NCI-H1694 (cell line): ENCODE measurements around the gene EIF1B.
"Not testable (repeated sequence)": the region's sequence is repeated elsewhere in the genome, so short reads cannot be mapped to it uniquely, and the experiment has no call there.

Source experiments
- DNase-seq: peaks from one replicate; lab custom pipeline; 2025; lab: John Stamatoyannopoulos, UW

Gene EIF1B

DNA sequence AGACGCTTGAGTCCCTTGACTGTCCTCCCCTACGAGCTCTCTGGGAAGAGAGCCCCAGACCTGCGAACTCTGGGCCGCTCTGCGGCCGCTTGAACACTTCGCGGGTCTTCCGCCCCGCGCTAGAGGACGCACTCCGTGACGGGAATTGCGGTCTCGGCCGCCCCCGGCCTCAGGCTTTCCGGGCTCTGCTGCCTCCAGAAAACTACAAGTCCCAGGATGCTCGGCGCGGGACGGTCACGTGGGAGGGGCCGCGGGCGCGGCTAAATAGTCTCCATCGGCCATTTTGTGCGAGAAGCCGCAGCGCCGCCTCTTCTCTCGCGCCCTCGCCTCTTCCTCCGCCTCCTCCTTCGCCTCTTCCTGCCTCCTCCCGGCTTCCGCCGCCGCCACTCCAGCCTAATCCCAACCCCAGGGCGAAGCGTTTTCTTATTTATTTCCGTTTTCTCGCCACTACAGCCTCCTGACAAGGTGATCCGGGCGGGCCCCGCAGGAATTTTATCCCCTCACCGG lies at the start of gene EIF1B:
Gene EIF1B, plus strand, starts transcription at position 290 of the 507 bp plus-strand sequence. CDS start 235 bp downstream, outside the sequence.
- peak; percentile 64 for DNase-seq

DNA sequence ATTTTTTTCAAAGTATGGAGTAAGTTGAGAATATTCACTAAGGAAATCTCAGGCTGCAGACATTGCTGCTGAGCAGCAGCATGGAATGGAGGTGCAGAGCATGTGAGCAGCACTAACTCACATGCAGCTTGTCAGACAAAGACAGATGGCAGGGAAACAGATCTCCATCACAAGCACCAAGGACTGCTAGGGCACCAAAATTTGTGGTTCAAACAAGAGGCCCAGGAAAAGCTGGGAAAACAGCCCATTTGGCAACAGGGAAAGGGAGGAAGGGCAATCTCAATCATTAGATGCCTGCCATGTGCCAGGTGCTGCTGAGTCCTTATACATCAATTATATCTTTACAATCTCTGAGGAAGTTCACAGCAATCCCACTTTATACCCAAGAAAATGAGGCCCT lies 47.2 kb upstream of the EIF1B start:
- DNase-seq = no peak

GRCh38 chr3:40264451-40264850 lies 45.1 kb upstream of the EIF1B start:
- DNase-seq = no peak

DNA sequence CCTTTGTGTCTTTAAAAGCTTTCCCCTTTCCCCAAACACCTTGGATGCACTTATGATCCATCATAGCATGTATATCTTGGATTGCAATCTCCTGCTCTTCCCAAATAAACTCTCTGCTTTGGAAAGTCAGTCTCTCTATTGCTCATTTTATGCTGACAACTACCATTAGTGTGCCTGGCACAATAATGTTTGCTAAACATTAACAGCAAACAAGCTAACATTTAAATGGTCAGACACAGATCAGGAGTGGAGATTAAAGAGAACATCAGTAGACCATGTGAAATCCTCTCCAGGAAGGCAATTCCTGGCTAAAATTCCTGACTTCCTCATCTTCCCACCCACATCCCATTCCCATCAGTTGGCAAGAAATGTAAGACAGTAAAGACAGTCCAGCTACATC lies 44.3 kb upstream of the EIF1B start:
- DNase-seq = no peak

DNA sequence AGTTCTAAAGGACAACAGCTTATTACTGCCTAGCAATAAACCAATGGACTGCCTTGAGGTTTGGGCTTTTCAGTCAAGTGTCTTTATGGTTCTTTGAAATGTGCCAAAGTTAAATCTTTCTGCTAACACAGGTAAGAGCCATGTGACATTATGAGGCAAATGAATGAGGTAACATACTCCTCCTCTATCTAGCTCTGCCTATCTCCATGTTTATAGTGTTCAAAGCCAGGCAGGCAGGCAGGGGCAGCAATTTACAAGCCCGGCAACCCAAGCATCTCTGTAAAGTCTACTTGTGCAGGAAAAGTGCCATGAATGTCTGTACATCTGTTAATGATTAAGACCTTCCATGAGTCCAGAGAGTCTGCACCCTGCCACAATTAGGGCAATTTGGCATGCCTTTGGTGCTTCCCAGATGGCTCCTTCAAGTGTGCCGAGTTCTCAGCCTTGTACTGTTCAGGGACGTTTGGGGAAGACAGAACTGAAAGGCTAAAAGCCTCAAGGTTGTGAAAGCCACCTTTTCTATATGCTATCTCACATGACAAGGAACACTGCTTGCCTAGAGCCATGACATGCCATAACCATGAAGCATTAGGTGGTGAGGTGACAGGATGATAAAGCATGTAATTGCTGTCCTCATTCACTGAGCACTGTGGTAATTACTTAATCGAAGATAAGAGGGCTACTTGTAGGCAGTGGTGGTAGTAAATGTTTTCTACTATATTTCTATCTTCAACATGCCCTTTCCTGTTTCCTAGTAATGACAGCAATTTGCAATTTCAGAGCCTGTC lies 41.4 kb upstream of the EIF1B start:
- DNase-seq = no peak

GRCh38 chr3:40268802-40269524 lies 40.5 kb upstream of the EIF1B start:
- DNase-seq = no peak

- DNase-seq = no peak
These were observed 30.7 kb upstream of the EIF1B start for GRCh38 chr3:40278791-40279190.

DNA sequence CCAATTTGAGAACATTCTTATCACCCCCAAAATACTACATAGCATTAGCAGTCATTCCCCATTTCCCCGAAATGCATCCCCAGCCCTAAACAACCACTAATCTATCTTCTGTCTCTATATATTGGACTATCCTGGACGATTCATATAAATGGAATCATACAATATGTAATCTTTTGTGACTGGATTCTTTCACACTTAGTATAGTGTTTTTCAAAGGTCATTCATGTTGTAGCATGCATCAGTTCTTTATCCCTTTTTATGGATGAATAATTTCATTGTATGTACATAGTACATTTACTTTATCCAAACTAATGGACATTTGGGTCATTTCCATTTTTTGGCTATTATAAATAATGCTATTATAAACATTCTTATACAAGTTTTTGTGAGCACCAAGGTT lies 27.5 kb upstream of the EIF1B start:
- DNase-seq = no peak

- DNase-seq = not testable (repeated sequence)
These were observed 26.4 kb upstream of the EIF1B start for GRCh38 chr3:40283057-40283456.

- no peak for DNase-seq
These were observed 22.3 kb upstream of the EIF1B start for GRCh38 chr3:40287248-40287647.

GRCh38 chr3:40290396-40290795 lies 19.1 kb upstream of the EIF1B start:
- no peak for DNase-seq

- DNase-seq = no peak
These were observed 18.0 kb upstream of the EIF1B start for GRCh38 chr3:40291471-40291870.

- no peak for DNase-seq
These were observed 16.7 kb upstream of the EIF1B start for GRCh38 chr3:40292637-40293349.

- no peak for DNase-seq
These were observed 15.1 kb upstream of the EIF1B start for GRCh38 chr3:40294434-40294833.

- no peak for DNase-seq
These were observed 11.4 kb upstream of the EIF1B start for GRCh38 chr3:40298075-40298474.

DNA sequence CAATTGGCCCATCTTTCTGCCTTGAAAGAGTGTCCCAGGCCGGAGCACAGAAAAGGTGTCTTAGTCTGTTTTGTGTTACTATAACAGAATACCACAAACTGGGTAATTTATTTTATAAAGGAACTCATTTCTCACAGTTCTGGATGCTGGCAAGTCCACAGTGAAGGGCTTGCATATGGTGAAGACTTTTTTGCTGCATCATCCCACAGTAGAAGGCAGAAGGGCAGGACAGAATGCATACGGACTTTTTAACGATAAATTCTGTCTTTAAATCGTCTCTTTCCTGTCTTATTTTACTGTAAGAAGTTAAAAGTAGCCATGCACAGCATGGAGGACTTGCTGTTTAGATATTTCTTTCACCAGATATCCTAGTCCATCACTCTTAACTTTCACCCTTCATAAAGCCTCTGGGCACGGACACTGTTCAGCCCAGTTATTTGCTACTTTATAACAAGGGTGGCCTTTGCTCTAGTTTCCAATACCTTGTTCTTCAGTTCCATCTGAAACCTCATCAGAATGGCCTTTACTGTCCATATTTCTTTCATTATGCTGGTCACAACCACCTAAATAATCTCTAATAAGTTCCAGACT lies 10.3 kb upstream of the EIF1B start:
- no peak for DNase-seq

DNA sequence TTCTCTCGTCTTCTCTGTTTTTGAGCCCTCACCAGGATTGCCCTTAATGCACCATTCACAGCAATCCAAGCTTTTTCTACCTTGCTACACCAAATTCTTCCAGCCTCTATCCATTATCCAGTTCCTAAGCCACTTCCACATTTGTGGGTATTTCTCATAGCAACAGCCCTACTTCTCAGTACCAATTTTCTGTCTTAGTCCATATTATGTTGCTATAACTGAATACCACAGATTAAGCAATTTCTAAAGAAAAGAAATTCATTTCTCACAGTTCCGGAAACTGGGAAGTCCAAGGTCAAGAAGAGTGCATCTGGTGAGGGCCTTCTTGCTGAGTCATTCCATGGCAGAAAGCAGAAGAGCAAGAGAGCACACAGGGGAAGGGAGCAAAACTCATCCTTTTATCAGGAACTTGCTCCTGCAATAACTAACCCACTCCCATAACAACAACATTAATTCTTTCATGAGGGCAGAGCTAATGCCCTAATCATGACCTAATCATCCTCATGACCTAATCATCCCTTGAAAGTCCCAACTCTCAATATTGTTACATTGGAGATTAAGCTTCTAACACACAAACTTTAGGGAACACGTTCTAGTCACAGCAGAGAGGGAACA lies 9.7 kb upstream of the EIF1B start:
- no peak for DNase-seq

- no peak for DNase-seq
These were observed 6.7 kb upstream of the EIF1B start for GRCh38 chr3:40302784-40303183.

- DNase-seq = no peak
These were observed 5.2 kb upstream of the EIF1B start for GRCh38 chr3:40304352-40304751.

GRCh38 chr3:40306336-40306735 lies 3.2 kb upstream of the EIF1B start:
- no peak for DNase-seq

DNA sequence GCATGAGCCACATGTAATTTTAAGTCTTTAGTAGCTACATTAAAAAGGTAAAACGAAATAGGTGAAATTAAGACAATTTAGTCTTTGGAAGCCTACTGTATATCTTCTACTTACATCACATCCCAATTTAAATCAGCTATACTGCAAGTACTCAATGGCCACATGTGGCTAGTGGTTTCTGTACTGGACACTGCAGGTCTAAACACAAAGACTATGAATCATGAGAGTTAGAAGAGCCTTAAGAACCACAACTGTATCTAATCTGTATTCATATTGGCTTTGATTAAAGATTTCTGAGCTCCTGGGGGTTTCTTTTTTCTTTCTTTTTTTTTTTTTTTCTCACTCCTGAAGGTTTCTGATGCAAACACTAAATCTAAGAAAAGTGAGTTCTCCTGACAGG lies 2.3 kb upstream of the EIF1B start:
- no peak for DNase-seq
